ENCODE measurements around the gene PLCB1.

PLCB1 gene

GRCh38 chr20:8721098-8721497, 589.0 kb downstream of the PLCB1 start:
- Histone ChIP-seq H3K36me3 (ENCODE audit: insufficient read depth, low read length) (no peaks in the 10 kb centered on the region), H3K27ac (no peak overlapping the region), H3K4me3 (no peak overlapping the region), H3K9me3 (ENCODE audit: low read depth, low read length) (no peaks in the 10 kb centered on the region), H3K9ac (ENCODE audit: insufficient read length) (no peak overlapping the region)
- TF ChIP-seq FOXP2 (optimal IDR thresholded peaks at IDR 0.05; ENCODE audit: control extremely low read depth, extremely low read length, insufficient read depth) (no peak), EZH2 (IDR thresholded peaks at IDR 0.05) (no peak), POLR2AphosphoS5 (IDR thresholded peaks at IDR 0.05; ENCODE audit: borderline replicate concordance, low read depth, low read length) (no peak)
- peak; percentile 24 for DNase-seq (ENCODE audit: low read depth, low spot score)

GRCh38 chr20:8722277-8722928, 590.3 kb downstream of the PLCB1 start:
- no peak for TF ChIP-seq FOXP2 (optimal IDR thresholded peaks at IDR 0.05; ENCODE audit: control extremely low read depth, extremely low read length, insufficient read depth)
- TF ChIP-seq EZH2 (IDR thresholded peaks at IDR 0.05) = no peak
- TF ChIP-seq POLR2AphosphoS5 (IDR thresholded peaks at IDR 0.05; ENCODE audit: borderline replicate concordance, low read depth, low read length) = no peak
- no peak overlapping the region for H3K4me3 ChIP-seq
- H3K36me3 ChIP-seq (ENCODE audit: insufficient read depth, low read length) = no peaks in the 10 kb centered on the region
- H3K27ac ChIP-seq = no peak overlapping the region
- H3K9me3 ChIP-seq (ENCODE audit: low read depth, low read length) = no peaks in the 10 kb centered on the region
- no peak overlapping the region for H3K9ac ChIP-seq (ENCODE audit: insufficient read length)
- peak; percentile 59 for DNase-seq (ENCODE audit: low read depth, low spot score)

- H3K9ac ChIP-seq (ENCODE audit: insufficient read length) = no peak overlapping the region
- TF ChIP-seq POLR2AphosphoS5 (IDR thresholded peaks at IDR 0.05; ENCODE audit: borderline replicate concordance, low read depth, low read length) (no peak), FOXP2 (optimal IDR thresholded peaks at IDR 0.05; ENCODE audit: control extremely low read depth, extremely low read length, insufficient read depth) (no peak), EZH2 (IDR thresholded peaks at IDR 0.05) (no peak)
- no peak for DNase-seq (ENCODE audit: low read depth, low spot score)
- no peak overlapping the region for H3K4me3 ChIP-seq
- no peaks in the 10 kb centered on the region for H3K36me3 ChIP-seq (ENCODE audit: insufficient read depth, low read length)
- H3K27ac ChIP-seq = no peak overlapping the region
- H3K9me3 ChIP-seq (ENCODE audit: low read depth, low read length) = no peaks in the 10 kb centered on the region
Measured at GRCh38 chr20:8723296-8723695, 591.2 kb downstream of the PLCB1 start.

DNA sequence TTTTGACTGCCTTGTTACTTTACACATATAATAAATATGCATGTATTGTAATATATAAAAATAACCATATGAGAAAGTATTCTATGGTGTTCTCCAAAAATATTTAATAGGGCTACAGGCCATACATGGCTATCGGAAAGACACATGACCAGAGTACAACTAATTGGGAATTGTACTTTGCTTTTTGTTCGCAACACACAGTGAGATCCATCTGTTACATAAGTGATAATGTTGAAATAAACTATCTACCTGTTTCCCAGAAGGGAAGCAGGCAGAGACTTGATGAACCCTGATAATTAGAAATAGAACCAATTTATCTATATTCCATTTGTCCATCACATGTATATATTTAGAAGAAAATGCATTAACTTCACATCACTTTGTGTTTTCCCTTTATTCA, 592.8 kb downstream of the PLCB1 start:
- no peak for TF ChIP-seq EZH2 (IDR thresholded peaks at IDR 0.05)
- TF ChIP-seq FOXP2 (optimal IDR thresholded peaks at IDR 0.05; ENCODE audit: control extremely low read depth, extremely low read length, insufficient read depth) = no peak
- TF ChIP-seq POLR2AphosphoS5 (IDR thresholded peaks at IDR 0.05; ENCODE audit: borderline replicate concordance, low read depth, low read length) = no peak

DNA sequence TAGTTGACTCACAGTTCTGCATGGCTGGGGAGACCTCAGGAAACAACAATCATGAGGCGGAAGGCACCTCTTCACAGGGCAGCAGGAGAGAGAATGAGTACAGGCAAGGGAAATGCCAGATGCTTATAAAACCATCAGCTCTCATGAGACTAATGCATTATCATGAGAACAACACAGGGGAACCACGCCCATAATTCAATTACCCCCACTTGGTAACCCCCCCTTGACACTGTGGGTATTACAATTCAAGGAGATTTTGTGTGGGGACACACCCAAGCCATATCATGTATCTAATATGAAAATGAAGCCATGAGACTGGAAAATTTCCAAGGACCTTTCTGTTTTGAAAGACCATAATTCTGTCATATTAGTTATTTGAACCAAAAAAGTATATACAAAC, 594.4 kb downstream of the PLCB1 start:
- Histone ChIP-seq H3K4me3 (no peak overlapping the region), H3K9ac (ENCODE audit: insufficient read length) (no peak overlapping the region), H3K36me3 (ENCODE audit: insufficient read depth, low read length) (no peaks in the 10 kb centered on the region), H3K27ac (no peak overlapping the region), H3K9me3 (ENCODE audit: low read depth, low read length) (no peaks in the 10 kb centered on the region)
- DNase-seq (ENCODE audit: low read depth, low spot score) = no peak
- TF ChIP-seq POLR2AphosphoS5 (IDR thresholded peaks at IDR 0.05; ENCODE audit: borderline replicate concordance, low read depth, low read length) = no peak
- no peak for TF ChIP-seq EZH2 (IDR thresholded peaks at IDR 0.05)
- no peak for TF ChIP-seq FOXP2 (optimal IDR thresholded peaks at IDR 0.05; ENCODE audit: control extremely low read depth, extremely low read length, insufficient read depth)

More for the DNA sequence above, 592.8 kb downstream of the PLCB1 start:
- no peak overlapping the region for H3K27ac ChIP-seq
- H3K9ac ChIP-seq (ENCODE audit: insufficient read length) = no peak overlapping the region
- H3K9me3 ChIP-seq (ENCODE audit: low read depth, low read length) = no peaks in the 10 kb centered on the region
- no peak overlapping the region for H3K4me3 ChIP-seq
- no peak for DNase-seq (ENCODE audit: low read depth, low spot score)
- H3K36me3 ChIP-seq (ENCODE audit: insufficient read depth, low read length) = no peaks in the 10 kb centered on the region

- DNase-seq (ENCODE audit: low read depth, low spot score) = no peak
- Histone ChIP-seq H3K9ac (ENCODE audit: insufficient read length) (no peak overlapping the region), H3K27ac (no peak overlapping the region), H3K4me3 (no peak overlapping the region), H3K36me3 (ENCODE audit: insufficient read depth, low read length) (no peaks in the 10 kb centered on the region), H3K9me3 (ENCODE audit: low read depth, low read length) (no peaks in the 10 kb centered on the region)
- TF ChIP-seq EZH2 (IDR thresholded peaks at IDR 0.05) (no peak), FOXP2 (optimal IDR thresholded peaks at IDR 0.05; ENCODE audit: control extremely low read depth, extremely low read length, insufficient read depth) (no peak), POLR2AphosphoS5 (IDR thresholded peaks at IDR 0.05; ENCODE audit: borderline replicate concordance, low read depth, low read length) (no peak)
Measured at GRCh38 chr20:8735014-8735413, 602.9 kb downstream of the PLCB1 start.

DNA sequence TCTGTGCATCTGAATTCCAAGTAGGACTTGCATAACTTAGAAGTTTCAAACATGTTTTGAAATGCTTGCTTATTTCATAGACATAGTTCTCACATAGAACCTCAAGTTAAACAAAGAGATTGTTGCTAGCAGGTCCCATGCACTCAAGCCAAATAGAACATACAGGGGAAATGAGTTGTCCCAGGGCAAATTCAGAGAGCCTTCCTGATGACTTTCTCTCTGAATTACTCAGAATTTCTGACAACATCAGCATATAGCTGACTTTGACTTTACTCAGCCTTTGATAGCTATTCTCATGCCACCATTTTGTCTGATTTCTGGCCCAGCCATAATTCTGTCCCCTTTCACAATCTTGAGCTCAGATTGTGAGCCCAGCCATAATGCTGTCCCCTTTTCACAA, 603.6 kb downstream of the PLCB1 start:
- TF ChIP-seq EZH2 (IDR thresholded peaks at IDR 0.05) (no peak), POLR2AphosphoS5 (IDR thresholded peaks at IDR 0.05; ENCODE audit: borderline replicate concordance, low read depth, low read length) (no peak), FOXP2 (optimal IDR thresholded peaks at IDR 0.05; ENCODE audit: control extremely low read depth, extremely low read length, insufficient read depth) (no peak)
- Histone ChIP-seq H3K9ac (ENCODE audit: insufficient read length) (no peak overlapping the region), H3K36me3 (ENCODE audit: insufficient read depth, low read length) (no peaks in the 10 kb centered on the region), H3K4me3 (no peak overlapping the region), H3K9me3 (ENCODE audit: low read depth, low read length) (no peaks in the 10 kb centered on the region), H3K27ac (no peak overlapping the region)
- no peak for DNase-seq (ENCODE audit: low read depth, low spot score)

GRCh38 chr20:8740265-8740664, 608.2 kb downstream of the PLCB1 start:
- no peak for TF ChIP-seq EZH2 (IDR thresholded peaks at IDR 0.05)
- no peak for TF ChIP-seq POLR2AphosphoS5 (IDR thresholded peaks at IDR 0.05; ENCODE audit: borderline replicate concordance, low read depth, low read length)
- no peak for TF ChIP-seq FOXP2 (optimal IDR thresholded peaks at IDR 0.05; ENCODE audit: control extremely low read depth, extremely low read length, insufficient read depth)
- no peak overlapping the region for H3K4me3 ChIP-seq
- no peaks in the 10 kb centered on the region for H3K36me3 ChIP-seq (ENCODE audit: insufficient read depth, low read length)
- H3K9me3 ChIP-seq (ENCODE audit: low read depth, low read length) = no peaks in the 10 kb centered on the region
- no peak overlapping the region for H3K9ac ChIP-seq (ENCODE audit: insufficient read length)
- DNase-seq (ENCODE audit: low read depth, low spot score) = no peak
- H3K27ac ChIP-seq = no peak overlapping the region

Measured in SK-N-MC (cell line).